Astrocyte (in vitro differentiated cells and primary cell): Measurements from ENCODE around the gene CDC42EP3. TPM values are rescaled to one million over a fixed set of nuclear protein-coding genes. Genes with fewer than 3 reads are reported as not detected.

Experiments used
- DNase-seq: peaks from one replicate; pipeline ENCODE4 v3.0.0-alpha.2; 2010; ENCODE audit warnings: low read depth
- FAIRE-seq: peaks from 2 replicates; lab custom pipeline; 2011; peaks lifted over from hg19 to GRCh38; lab: Jason Lieb, UNC
- H2AFZ ChIP-seq: 2 replicates; pipeline ENCODE4 v1.6.0; 2012; ENCODE audit warnings: low read depth, low read length, inconsistent platforms
- H3K27ac ChIP-seq: 2 replicates; pipeline ENCODE4 v1.5.1; 2011; ENCODE audit warnings: low read depth, low read length, inconsistent platforms
- H3K27me3 ChIP-seq: 2 replicates; pipeline ENCODE4 v1.6.0; 2011; ENCODE audit warnings: low read length, inconsistent platforms; ENCODE audit not compliant: insufficient read depth
- H3K36me3 ChIP-seq: 2 replicates; pipeline ENCODE4 v1.5.1; 2011; ENCODE audit warnings: low read length, inconsistent platforms; ENCODE audit not compliant: insufficient read depth
- H3K4me1 ChIP-seq: 2 replicates; pipeline ENCODE4 v1.5.1; 2011; ENCODE audit warnings: low read length, inconsistent platforms; ENCODE audit not compliant: insufficient read depth
- H3K4me2 ChIP-seq: 2 replicates; pipeline ENCODE4 v1.6.0; 2012; ENCODE audit warnings: low read length, inconsistent platforms
- H3K4me3 ChIP-seq: 2 replicates; pipeline ENCODE4 v1.5.1; 2011; ENCODE audit warnings: low read depth, mild to moderate bottlenecking, low read length, inconsistent platforms; ENCODE audit not compliant: insufficient read depth
- H3K79me2 ChIP-seq: 2 replicates; pipeline ENCODE4 v1.6.0; 2012; ENCODE audit warnings: mild to moderate bottlenecking, low read length, inconsistent platforms; ENCODE audit not compliant: insufficient read depth
- H3K9ac ChIP-seq: 2 replicates; pipeline ENCODE4 v1.6.0; 2012; ENCODE audit warnings: mild to moderate bottlenecking, low read length, inconsistent platforms
- H3K9me3 ChIP-seq: 2 replicates; pipeline ENCODE4 v1.5.1; 2012; ENCODE audit warnings: low read depth, mild to moderate bottlenecking, low read length, inconsistent platforms; ENCODE audit not compliant: insufficient read depth
- H4K20me1 ChIP-seq: 2 replicates; pipeline ENCODE4 v1.6.0; 2012; ENCODE audit warnings: low read length, inconsistent platforms; ENCODE audit not compliant: insufficient read depth
- H3K27ac Mint-ChIP-seq: one replicate; pipeline ENCODE4 v1.8.0; 2021; ENCODE audit warnings: mild to moderate bottlenecking, mixed read lengths; ENCODE audit not compliant: unreplicated experiment
- H3K27me3 Mint-ChIP-seq: one replicate; pipeline ENCODE4 v1.8.0; 2021; ENCODE audit warnings: low read depth, mixed read lengths; ENCODE audit not compliant: unreplicated experiment
- H3K36me3 Mint-ChIP-seq: one replicate; pipeline ENCODE4 v1.8.0; 2021; ENCODE audit warnings: low read depth, mixed read lengths; ENCODE audit not compliant: unreplicated experiment
- H3K4me1 Mint-ChIP-seq: one replicate; pipeline ENCODE4 v1.8.0; 2021; ENCODE audit warnings: low read depth, mixed read lengths; ENCODE audit not compliant: unreplicated experiment
- H3K4me3 Mint-ChIP-seq: one replicate; pipeline ENCODE4 v1.8.0; 2021; ENCODE audit warnings: mild to moderate bottlenecking, moderate library complexity, mixed read lengths; ENCODE audit not compliant: unreplicated experiment
- H3K9me3 Mint-ChIP-seq: one replicate; pipeline ENCODE4 v1.8.0; 2021; ENCODE audit warnings: mild to moderate bottlenecking, mixed read lengths; ENCODE audit not compliant: unreplicated experiment
- EZH2 ChIP-seq: IDR thresholded peaks from 2 replicates; pipeline ENCODE4 v1.6.1; 2012; ENCODE audit warnings: mild to moderate bottlenecking, low read length, inconsistent platforms; ENCODE audit not compliant: insufficient read depth
- total RNA-seq: library from RNA; stranded (reverse); gene quantifications from 2 replicates; pipeline ENCODE4 v1.2.1, GENCODE V29; 2021
- TF ChIP-seq, protein P1 (sequence below): IDR thresholded peaks from 2 replicates; pipeline ENCODE4 v1.5.1; 2011; ENCODE audit warnings: low read depth, mild to moderate bottlenecking, inconsistent platforms, low read length, moderate library complexity; ENCODE audit not compliant: insufficient read depth

The CDC42EP3 gene
- total RNA-seq, 1 donor from 2014 or later, result 94.3 TPM

DNA sequence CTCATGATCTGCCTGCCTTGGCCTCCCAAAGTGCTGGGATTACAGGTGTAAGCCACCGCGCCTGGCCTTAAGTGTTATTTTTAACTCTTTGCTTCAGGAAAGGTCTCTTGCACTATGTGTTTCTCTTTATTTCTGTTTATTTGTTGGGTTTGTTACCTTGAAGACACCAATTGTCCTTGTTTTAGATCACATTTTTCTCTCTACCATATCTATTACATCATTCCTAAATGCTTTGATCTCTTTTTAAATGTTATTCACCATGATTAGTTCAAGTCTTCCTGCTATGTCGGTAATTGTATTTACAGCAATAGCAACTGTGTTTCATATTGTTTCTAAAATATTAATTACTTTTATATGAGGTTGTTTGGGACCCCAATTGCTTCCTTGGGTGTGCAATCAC is 77.7 kb downstream of the CDC42EP3 start:
- H3K4me3 ChIP-seq, result no peak overlapping the region
- no peaks in the 10 kb centered on the region for H3K79me2 ChIP-seq
- no peaks in the 10 kb centered on the region for H3K9me3 ChIP-seq
- no peak overlapping the region for H2AFZ ChIP-seq
- no peak overlapping the region for H3K27ac ChIP-seq
- no peak for DNase-seq
- H3K9me3 Mint-ChIP-seq, result peaks cover 23% of the 10 kb centered on the region
- TF ChIP-seq, protein P1, sequence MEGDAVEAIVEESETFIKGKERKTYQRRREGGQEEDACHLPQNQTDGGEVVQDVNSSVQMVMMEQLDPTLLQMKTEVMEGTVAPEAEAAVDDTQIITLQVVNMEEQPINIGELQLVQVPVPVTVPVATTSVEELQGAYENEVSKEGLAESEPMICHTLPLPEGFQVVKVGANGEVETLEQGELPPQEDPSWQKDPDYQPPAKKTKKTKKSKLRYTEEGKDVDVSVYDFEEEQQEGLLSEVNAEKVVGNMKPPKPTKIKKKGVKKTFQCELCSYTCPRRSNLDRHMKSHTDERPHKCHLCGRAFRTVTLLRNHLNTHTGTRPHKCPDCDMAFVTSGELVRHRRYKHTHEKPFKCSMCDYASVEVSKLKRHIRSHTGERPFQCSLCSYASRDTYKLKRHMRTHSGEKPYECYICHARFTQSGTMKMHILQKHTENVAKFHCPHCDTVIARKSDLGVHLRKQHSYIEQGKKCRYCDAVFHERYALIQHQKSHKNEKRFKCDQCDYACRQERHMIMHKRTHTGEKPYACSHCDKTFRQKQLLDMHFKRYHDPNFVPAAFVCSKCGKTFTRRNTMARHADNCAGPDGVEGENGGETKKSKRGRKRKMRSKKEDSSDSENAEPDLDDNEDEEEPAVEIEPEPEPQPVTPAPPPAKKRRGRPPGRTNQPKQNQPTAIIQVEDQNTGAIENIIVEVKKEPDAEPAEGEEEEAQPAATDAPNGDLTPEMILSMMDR, result no peak
- TF ChIP-seq EZH2, result no peak
- peaks cover 20% of the 10 kb centered on the region for H3K4me1 ChIP-seq
- H3K36me3 ChIP-seq, result no peaks in the 10 kb centered on the region
- no peaks in the 10 kb centered on the region for H3K27me3 ChIP-seq
- no peak for FAIRE-seq
- H3K27ac Mint-ChIP-seq, result no peak overlapping the region
- H3K4me3 Mint-ChIP-seq, result no peak overlapping the region
- peaks cover 2% of the 10 kb centered on the region for H3K27me3 Mint-ChIP-seq
- H3K9ac ChIP-seq, result no peak overlapping the region
- H3K4me2 ChIP-seq, result no peak overlapping the region
- peaks cover 23% of the 10 kb centered on the region for H3K4me1 Mint-ChIP-seq
- no peaks in the 10 kb centered on the region for H3K36me3 Mint-ChIP-seq
- no peaks in the 10 kb centered on the region for H4K20me1 ChIP-seq

DNA sequence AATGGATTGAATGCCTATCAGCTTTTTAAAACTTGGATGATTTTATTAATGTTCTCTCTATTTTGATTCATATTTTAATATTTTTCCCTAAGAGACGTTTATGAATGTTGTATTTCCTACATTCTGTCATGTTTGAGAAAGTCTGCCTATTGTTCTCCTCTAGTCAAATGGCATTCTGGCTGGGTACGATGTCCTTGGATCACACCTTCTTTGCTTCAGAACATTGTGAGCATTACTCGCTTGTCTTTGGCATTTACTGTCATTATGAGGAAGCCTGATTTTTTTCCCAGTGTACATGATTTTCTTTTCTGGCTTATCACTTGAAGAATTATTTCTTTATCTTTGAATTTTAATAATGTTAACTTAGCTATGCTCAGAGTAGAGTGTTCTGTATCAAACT is 78.4 kb downstream of the CDC42EP3 start:
- no peak overlapping the region for H3K4me3 ChIP-seq
- no peaks in the 10 kb centered on the region for H3K79me2 ChIP-seq
- H3K9me3 ChIP-seq, result no peaks in the 10 kb centered on the region
- H4K20me1 ChIP-seq, result no peaks in the 10 kb centered on the region
- no peak for DNase-seq
- no peaks in the 10 kb centered on the region for H3K36me3 ChIP-seq
- no peak overlapping the region for H2AFZ ChIP-seq
- H3K27me3 Mint-ChIP-seq, result peaks cover 2% of the 10 kb centered on the region
- H3K27ac Mint-ChIP-seq, result no peak overlapping the region
- TF ChIP-seq EZH2, result no peak
- TF ChIP-seq, protein P1, result no peak
- H3K9ac ChIP-seq, result no peak overlapping the region
- no peaks in the 10 kb centered on the region for H3K27me3 ChIP-seq
- no peak overlapping the region for H3K27ac ChIP-seq
- H3K4me2 ChIP-seq, result no peak overlapping the region
- peaks cover 20% of the 10 kb centered on the region for H3K9me3 Mint-ChIP-seq
- H3K36me3 Mint-ChIP-seq, result no peaks in the 10 kb centered on the region
- no peak for FAIRE-seq
- H3K4me1 ChIP-seq, result peaks cover 26% of the 10 kb centered on the region
- H3K4me1 Mint-ChIP-seq, result peaks cover 27% of the 10 kb centered on the region
- H3K4me3 Mint-ChIP-seq, result no peak overlapping the region
